Fibroblast of skin of scalp (primary cell): ENCODE measurements around the gene WWTR1.

Experiments used
- DNase-seq: peaks from one replicate; pipeline ENCODE4 v3.0.0-alpha.2; 2013

WWTR1 gene

GRCh38 chr3:149529099-149529498 is 128.7 kb downstream of the WWTR1 start:
- no peak for DNase-seq

- DNase-seq = no peak
These were observed 129.5 kb downstream of the WWTR1 start for GRCh38 chr3:149528340-149528650.

GRCh38 chr3:149527531-149528339 is 130.1 kb downstream of the WWTR1 start:
- no peak for DNase-seq

GRCh38 chr3:149523512-149524299 is 134.1 kb downstream of the WWTR1 start:
- DNase-seq = no peak

- no peak for DNase-seq
These were observed 137.9 kb downstream of the WWTR1 start for GRCh38 chr3:149519912-149520311.

GRCh38 chr3:149516920-149517319 is 140.9 kb downstream of the WWTR1 start:
- no peak for DNase-seq

GRCh38 chr3:149515249-149515648 is 142.6 kb downstream of the WWTR1 start:
- no peak for DNase-seq

GRCh38 chr3:149514471-149514870 is 143.4 kb downstream of the WWTR1 start:
- DNase-seq = no peak

- DNase-seq = peak; percentile 65
These were observed 145.6 kb downstream of the WWTR1 start for GRCh38 chr3:149512073-149512782.

GRCh38 chr3:149511040-149511626 is 146.7 kb downstream of the WWTR1 start:
- DNase-seq = no peak

GRCh38 chr3:149510480-149510879 is 147.3 kb downstream of the WWTR1 start:
- no peak for DNase-seq

- no peak for DNase-seq
These were observed 148.3 kb downstream of the WWTR1 start for GRCh38 chr3:149509526-149509925.

GRCh38 chr3:149507491-149508324 is 150.1 kb downstream of the WWTR1 start:
- peak; percentile 66 for DNase-seq

GRCh38 chr3:149506965-149507364 is 150.9 kb downstream of the WWTR1 start:
- no peak for DNase-seq

- DNase-seq = peak; percentile 78
These were observed 151.3 kb downstream of the WWTR1 start for GRCh38 chr3:149506540-149506939.

GRCh38 chr3:149502438-149502837 is 155.4 kb downstream of the WWTR1 start:
- no peak for DNase-seq

- DNase-seq = peak; percentile 91
These were observed 156.3 kb downstream of the WWTR1 start for GRCh38 chr3:149501524-149501923.

GRCh38 chr3:149497966-149498670 is 159.7 kb downstream of the WWTR1 start:
- DNase-seq = no peak

- DNase-seq = no peak
These were observed 160.9 kb downstream of the WWTR1 start for GRCh38 chr3:149496891-149497290.

GRCh38 chr3:149495581-149496125 is 162.2 kb downstream of the WWTR1 start:
- no peak for DNase-seq
